DOHH2 (cell line): ENCODE measurements around the gene ELP1.

Source experiments
- H3F3A ChIP-seq: fragments of 200-600 bp; sonication (generic), shearing (Covaris generic); 2 replicates; pipeline ENCODE4 v1.6.0; 2016; ENCODE audit warnings: antibody characterized with exemption, mild to moderate bottlenecking; ENCODE audit not compliant: control insufficient read depth, insufficient read depth
- H3K27ac ChIP-seq: fragments of 200-600 bp; sonication (generic); 2 replicates; pipeline ENCODE4 v1.5.1; 2014; ENCODE audit warnings: low read depth, mild to moderate bottlenecking, low read length, moderate library complexity
- H3K27me3 ChIP-seq: fragments of 200-600 bp; sonication (generic); 2 replicates; pipeline ENCODE4 v1.6.1; 2014; ENCODE audit warnings: mild to moderate bottlenecking, low read length, mixed read lengths; ENCODE audit not compliant: control insufficient read depth
- H3K36me3 ChIP-seq: fragments of 200-600 bp; sonication (generic); 2 replicates; pipeline ENCODE4 v1.6.1; 2014; ENCODE audit warnings: mild to moderate bottlenecking, low read length, moderate library complexity, mixed read lengths; ENCODE audit not compliant: control insufficient read depth
- H3K4me1 ChIP-seq: fragments of 200-600 bp; sonication (generic); 2 replicates; pipeline ENCODE4 v1.6.1; 2014; ENCODE audit warnings: mild to moderate bottlenecking, low read length, mixed read lengths; ENCODE audit not compliant: control insufficient read depth
- H3K4me2 ChIP-seq: fragments of 200-600 bp; sonication (generic); 2 replicates; pipeline ENCODE4 v1.6.0; 2014; ENCODE audit warnings: mild to moderate bottlenecking, low read length, moderate library complexity
- H3K4me3 ChIP-seq: fragments of 200-600 bp; sonication (generic); 2 replicates; pipeline ENCODE4 v1.5.1; 2014; ENCODE audit warnings: mild to moderate bottlenecking, low read length, mixed read lengths
- H3K79me2 ChIP-seq: fragments of 200-600 bp; sonication (generic); 2 replicates; pipeline ENCODE4 v1.6.1; 2014; ENCODE audit warnings: mild to moderate bottlenecking, low read length, mixed read lengths; ENCODE audit not compliant: control insufficient read depth
- H3K9me2 ChIP-seq: fragments of 200-600 bp; sonication (generic); replicated peaks from 2 replicates; pipeline ENCODE4 v1.6.1; 2014; ENCODE audit warnings: mild to moderate bottlenecking, low read length, mixed read lengths; ENCODE audit not compliant: control insufficient read depth
- H3K9me3 ChIP-seq: fragments of 200-600 bp; sonication (generic); 2 replicates; pipeline ENCODE4 v1.6.1; 2014; ENCODE audit warnings: antibody characterized with exemption, low read length, mixed read lengths; ENCODE audit not compliant: control insufficient read depth, insufficient read depth
- H4K20me1 ChIP-seq: fragments of 200-600 bp; sonication (generic); 2 replicates; pipeline ENCODE4 v1.6.0; 2014; ENCODE audit warnings: low read depth, mild to moderate bottlenecking, antibody characterized with exemption, low read length, moderate library complexity; ENCODE audit not compliant: control insufficient read depth, insufficient read depth
- CTCF ChIP-seq: fragments of 200-600 bp; sonication (generic); IDR thresholded peaks from one replicate; pipeline ENCODE4 v1.5.1; 2014; ENCODE audit warnings: antibody characterized with exemption, mild to moderate bottlenecking, low read depth, low read length; ENCODE audit not compliant: poor library complexity, severe bottlenecking
- EZH2phosphoT487 ChIP-seq: fragments of 200-600 bp; sonication (generic); IDR thresholded peaks from 2 replicates; pipeline ENCODE4 v1.6.1; 2017; ENCODE audit warnings: borderline replicate concordance, mild to moderate bottlenecking, antibody characterized with exemption, low read length, moderate library complexity, mixed read lengths

ELP1 gene

GRCh38 chr9:108933231-108933717 lies 650 bp downstream of the ELP1 start:
- peak overlapping the region; percentile 50 for H3K27ac ChIP-seq
- peaks cover 24% of the 10 kb centered on the region for H3K36me3 ChIP-seq
- peaks cover 47% of the 10 kb centered on the region for H3K79me2 ChIP-seq
- no peak for TF ChIP-seq EZH2phosphoT487
- no peak for TF ChIP-seq CTCF
- peak overlapping the region; percentile 65 for H3K4me2 ChIP-seq
- no peaks in the 10 kb centered on the region for H3K9me2 ChIP-seq
- H3F3A ChIP-seq = no peaks in the 10 kb centered on the region
- H3K4me1 ChIP-seq = peaks cover 18% of the 10 kb centered on the region
- no peaks in the 10 kb centered on the region for H3K9me3 ChIP-seq
- H3K27me3 ChIP-seq = no peaks in the 10 kb centered on the region
- H4K20me1 ChIP-seq = no peaks in the 10 kb centered on the region
- H3K4me3 ChIP-seq = peak overlapping the region; percentile 94

- Histone ChIP-seq H3K4me1 (peaks cover 12% of the 10 kb centered on the region), H3K4me2 (no peak overlapping the region), H3F3A (no peaks in the 10 kb centered on the region), H3K27me3 (no peaks in the 10 kb centered on the region), H3K36me3 (peaks cover 69% of the 10 kb centered on the region), H3K9me2 (no peaks in the 10 kb centered on the region), H3K79me2 (peaks cover 29% of the 10 kb centered on the region), H3K27ac (no peak overlapping the region), H3K4me3 (no peak overlapping the region), H3K9me3 (no peaks in the 10 kb centered on the region), H4K20me1 (no peaks in the 10 kb centered on the region)
- TF ChIP-seq CTCF (no peak), EZH2phosphoT487 (no peak)
Measured at GRCh38 chr9:108928386-108928785, 5.5 kb downstream of the ELP1 start.

GRCh38 chr9:108924466-108924865 lies 9.5 kb downstream of the ELP1 start:
- no peaks in the 10 kb centered on the region for H4K20me1 ChIP-seq
- H3K9me3 ChIP-seq = no peaks in the 10 kb centered on the region
- no peaks in the 10 kb centered on the region for H3K9me2 ChIP-seq
- H3F3A ChIP-seq = no peaks in the 10 kb centered on the region
- H3K27me3 ChIP-seq = no peaks in the 10 kb centered on the region
- H3K4me1 ChIP-seq = no peaks in the 10 kb centered on the region
- TF ChIP-seq EZH2phosphoT487 (no peak), CTCF (no peak)
- no peak overlapping the region for H3K4me3 ChIP-seq
- H3K79me2 ChIP-seq = no peaks in the 10 kb centered on the region
- H3K36me3 ChIP-seq = peaks cover 79% of the 10 kb centered on the region
- H3K4me2 ChIP-seq = no peak overlapping the region
- no peak overlapping the region for H3K27ac ChIP-seq
